ENCODE measurements around the gene TMEM86A.
"Not testable (repeated sequence)": the region's sequence is repeated elsewhere in the genome, so short reads cannot be mapped to it uniquely, and the experiment has no call there.

The TMEM86A gene, protein sequence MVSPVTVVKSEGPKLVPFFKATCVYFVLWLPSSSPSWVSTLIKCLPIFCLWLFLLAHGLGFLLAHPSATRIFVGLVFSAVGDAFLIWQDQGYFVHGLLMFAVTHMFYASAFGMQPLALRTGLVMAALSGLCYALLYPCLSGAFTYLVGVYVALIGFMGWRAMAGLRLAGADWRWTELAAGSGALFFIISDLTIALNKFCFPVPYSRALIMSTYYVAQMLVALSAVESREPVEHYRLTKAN

DNA sequence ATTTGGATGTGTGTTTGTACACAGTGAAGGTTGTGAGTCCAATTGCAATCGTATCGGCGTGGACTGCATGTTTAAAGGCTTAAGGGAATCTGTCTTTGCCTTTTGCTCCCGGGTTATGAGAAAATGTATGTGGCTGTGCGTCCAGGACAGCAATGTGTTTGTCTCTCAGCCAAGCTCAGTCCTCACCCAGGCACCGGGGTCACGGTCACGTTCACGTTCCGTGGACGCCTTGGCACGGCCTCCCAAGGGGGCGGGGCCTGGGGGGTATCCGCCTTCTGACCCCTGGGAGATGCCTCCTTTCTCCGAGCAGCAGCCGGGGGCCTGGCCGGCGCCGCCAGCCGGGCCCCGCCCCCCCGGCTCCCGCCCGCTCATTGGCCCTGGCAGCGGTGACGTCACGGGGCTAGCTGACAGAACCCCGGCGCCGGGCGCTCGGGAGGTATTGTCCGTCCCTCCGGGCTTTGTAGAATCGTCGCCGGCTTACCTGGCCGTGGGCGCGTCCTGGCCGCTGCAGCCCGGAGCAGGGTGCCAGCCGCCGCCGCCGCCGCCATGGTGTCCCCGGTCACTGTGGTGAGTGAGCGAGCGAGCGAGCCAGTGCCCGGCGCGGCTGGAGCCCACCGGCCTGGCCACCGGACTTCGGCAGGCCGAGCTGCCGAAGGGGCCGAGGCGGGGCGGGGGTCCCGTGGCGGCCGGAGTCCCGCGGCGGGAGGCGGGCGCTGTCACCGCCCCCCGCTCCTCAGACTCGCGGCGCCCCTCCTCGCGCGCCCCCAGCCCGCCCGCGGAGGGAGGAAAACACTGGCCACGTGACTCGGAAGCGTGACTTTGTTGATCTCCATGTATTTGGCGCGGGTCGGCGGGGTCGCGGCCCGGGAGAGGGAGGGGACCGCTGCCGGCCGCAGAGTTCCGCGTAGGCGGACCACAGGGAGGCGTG lies at the start of gene TMEM86A:
TMEM86A (plus strand) TSS at position 439 of the 928 bp plus-strand sequence; CDS start at position 547, 108 bp downstream.
- peak within 1 kb of the TSS; percentile 84 for H3K4me3 Mint-ChIP-seq
- no peaks in the 10 kb centered on the region for H3K9me3 Mint-ChIP-seq (ENCODE audit: low read depth)
- H3K4me1 Mint-ChIP-seq (ENCODE audit: low read depth) = peaks cover 13% of the 10 kb centered on the region
- peak within 1 kb of the TSS; percentile 51 for H3K27ac Mint-ChIP-seq
- H3K36me3 Mint-ChIP-seq = no peaks in the 10 kb centered on the region
- no peaks in the 10 kb centered on the region for H3K27me3 Mint-ChIP-seq

DNA sequence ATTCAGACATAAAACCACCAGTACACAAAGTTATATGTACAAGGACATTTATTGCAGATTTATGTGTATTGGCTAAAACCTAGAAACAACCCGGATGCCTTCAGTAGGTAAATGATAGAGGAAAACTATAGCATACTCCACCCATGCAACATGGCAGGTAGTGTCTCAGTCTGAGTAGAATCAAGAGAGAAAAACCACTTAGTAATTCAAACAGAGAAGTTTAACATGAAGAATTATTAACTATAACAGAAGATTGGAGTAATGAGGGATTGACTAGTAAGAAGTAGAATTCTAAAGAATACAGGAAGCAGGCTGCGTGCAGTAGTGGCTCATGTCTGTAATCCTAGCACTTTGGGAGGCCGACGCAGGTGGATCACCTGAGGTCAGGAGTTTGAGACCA lies 48.2 kb upstream of the TMEM86A start:
- no peaks in the 10 kb centered on the region for H3K4me1 Mint-ChIP-seq (ENCODE audit: low read depth)
- no peaks in the 10 kb centered on the region for H3K27me3 Mint-ChIP-seq
- no peak overlapping the region for H3K27ac Mint-ChIP-seq
- H3K9me3 Mint-ChIP-seq (ENCODE audit: low read depth) = no peaks in the 10 kb centered on the region
- H3K36me3 Mint-ChIP-seq = no peaks in the 10 kb centered on the region
- H3K4me3 Mint-ChIP-seq = no peak overlapping the region

DNA sequence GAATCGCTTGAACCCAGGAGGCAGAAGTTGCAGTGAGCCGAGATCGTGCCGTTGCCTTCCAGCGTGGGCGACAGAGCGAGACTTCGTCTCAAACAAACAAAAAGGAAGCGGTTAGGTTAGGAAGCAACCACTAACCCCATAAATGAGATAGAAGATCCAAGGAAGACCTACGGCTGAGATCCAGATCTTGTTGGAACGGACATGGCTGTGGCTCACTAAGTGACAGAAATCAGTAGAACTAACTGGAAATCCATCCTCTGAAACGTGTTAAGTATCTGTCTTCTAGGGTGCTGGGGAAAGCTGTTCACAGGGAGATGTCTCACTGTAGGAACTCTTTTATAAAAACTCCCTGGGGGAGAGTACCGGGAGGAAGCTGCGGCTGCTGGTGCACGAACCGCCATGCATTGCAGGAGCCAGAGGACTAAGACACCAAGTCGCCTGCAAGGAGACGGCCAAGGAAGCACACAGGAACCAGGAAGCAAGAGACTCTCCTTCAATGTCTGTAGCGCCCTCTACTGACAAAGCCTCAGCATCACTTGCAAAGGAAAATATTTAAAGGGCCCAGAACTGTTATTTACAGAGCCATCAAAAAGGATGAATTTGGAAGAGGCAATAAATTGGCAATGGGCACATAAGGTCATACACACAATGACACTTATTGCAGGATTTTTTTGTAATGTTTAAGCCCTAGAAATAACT lies 47.6 kb upstream of the TMEM86A start:
- no peaks in the 10 kb centered on the region for H3K27me3 Mint-ChIP-seq
- H3K36me3 Mint-ChIP-seq = no peaks in the 10 kb centered on the region
- no peaks in the 10 kb centered on the region for H3K9me3 Mint-ChIP-seq (ENCODE audit: low read depth)
- no peak overlapping the region for H3K27ac Mint-ChIP-seq
- no peaks in the 10 kb centered on the region for H3K4me1 Mint-ChIP-seq (ENCODE audit: low read depth)
- no peak overlapping the region for H3K4me3 Mint-ChIP-seq

DNA sequence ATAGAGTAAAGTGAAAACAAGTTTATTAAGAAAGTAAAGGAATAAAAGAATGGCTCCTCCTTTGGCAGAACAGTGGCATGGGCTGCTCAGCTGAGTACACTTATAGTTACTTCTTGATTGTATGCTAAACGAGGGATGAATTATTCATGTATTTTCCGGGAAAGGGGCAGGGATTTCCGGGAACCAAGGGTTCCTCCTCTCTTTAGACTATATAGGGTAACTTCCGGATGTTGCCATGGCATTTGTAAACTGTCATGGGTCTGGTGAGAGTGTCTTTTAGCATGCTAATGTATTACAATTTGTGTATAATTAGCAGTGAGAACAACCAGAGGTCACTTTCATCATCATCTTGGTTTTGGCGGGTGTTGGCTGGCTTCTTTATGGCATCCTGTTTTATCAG lies 40.9 kb upstream of the TMEM86A start:
- Mint-ChIP-seq H3K36me3 (peaks cover 2% of the 10 kb centered on the region), H3K9me3 (ENCODE audit: low read depth) (no peaks in the 10 kb centered on the region), H3K4me3 (no peak overlapping the region), H3K4me1 (ENCODE audit: low read depth) (no peaks in the 10 kb centered on the region), H3K27me3 (peaks cover 4% of the 10 kb centered on the region), H3K27ac (no peak overlapping the region)

DNA sequence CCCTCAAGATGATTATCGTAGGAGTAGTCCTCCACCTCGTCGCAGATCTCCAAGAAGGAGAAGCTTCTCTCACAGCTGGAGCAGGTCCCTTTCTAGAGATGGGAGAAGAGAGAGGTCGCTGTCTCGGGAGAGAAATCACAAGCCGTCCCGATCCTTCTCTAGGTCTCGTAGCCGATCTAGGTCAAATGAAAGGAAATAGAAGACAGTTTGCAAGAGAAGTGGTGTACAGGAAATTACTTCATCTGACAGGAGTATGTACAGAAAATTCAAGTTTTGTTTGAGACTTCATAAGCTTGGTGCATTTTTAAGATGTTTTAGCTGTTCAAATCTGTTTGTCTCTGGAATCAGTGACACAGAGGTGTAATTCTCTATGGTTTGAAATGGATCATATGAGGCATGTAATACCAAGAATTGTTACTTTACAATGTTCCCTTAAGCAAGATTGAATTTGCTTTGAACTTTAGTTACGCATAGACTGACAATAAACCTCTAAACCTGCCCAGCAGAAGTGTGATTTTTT lies 33.2 kb upstream of the TMEM86A start:
- peak overlapping the region; percentile 71 for H3K4me3 Mint-ChIP-seq

DNA sequence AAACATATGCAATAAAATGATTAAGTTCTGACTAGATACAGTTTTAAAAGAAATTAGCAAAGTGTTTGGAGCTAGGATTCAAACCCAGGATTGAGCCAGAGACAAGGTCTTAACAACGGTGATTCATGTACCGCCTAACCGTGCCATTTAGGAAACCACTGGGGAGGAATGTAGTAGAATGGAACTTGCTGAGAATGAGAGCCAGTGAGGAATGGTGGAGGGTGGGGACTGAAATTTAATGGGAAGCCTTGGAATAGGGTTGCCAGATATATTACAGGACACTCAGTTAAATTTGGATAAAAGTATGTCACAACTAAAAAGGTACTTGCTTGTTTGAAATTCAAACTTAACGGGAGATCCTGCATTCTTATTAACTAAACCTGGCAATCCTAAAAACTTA lies 30.4 kb upstream of the TMEM86A start:
- Mint-ChIP-seq H3K27ac (peak overlapping the region; percentile 8), H3K27me3 (no peaks in the 10 kb centered on the region), H3K36me3 (peaks cover 3% of the 10 kb centered on the region), H3K9me3 (ENCODE audit: low read depth) (peaks cover 5% of the 10 kb centered on the region), H3K4me1 (ENCODE audit: low read depth) (peaks cover 57% of the 10 kb centered on the region), H3K4me3 (no peak overlapping the region)

More for the DNA sequence above, 33.2 kb upstream of the TMEM86A start:
- Mint-ChIP-seq H3K4me1 (ENCODE audit: low read depth) (peaks cover 39% of the 10 kb centered on the region), H3K27ac (peak overlapping the region; percentile 94)
- H3K27me3 Mint-ChIP-seq; H3K9me3 Mint-ChIP-seq (ENCODE audit: low read depth); H3K36me3 Mint-ChIP-seq: not testable (repeated sequence)

DNA sequence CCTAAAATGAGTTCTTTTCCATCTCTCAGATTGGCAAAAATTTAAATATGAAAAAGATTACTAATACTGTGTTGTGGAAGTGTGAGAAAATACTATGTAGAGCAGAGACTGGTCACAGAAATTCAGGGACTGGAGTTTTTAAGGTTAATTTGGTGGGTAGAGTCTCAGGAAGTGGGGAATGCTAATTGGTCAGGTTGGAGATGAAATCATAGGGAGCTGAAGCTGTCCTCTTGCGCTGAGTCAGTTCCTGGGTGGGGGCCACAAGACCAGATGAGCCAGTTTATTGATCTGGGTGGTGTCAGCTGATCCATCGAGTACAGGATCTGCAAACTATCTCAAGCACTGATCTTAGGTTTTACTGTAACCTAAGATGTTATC lies 29.4 kb upstream of the TMEM86A start:
- Mint-ChIP-seq H3K27ac (peak overlapping the region; percentile 79), H3K4me1 (ENCODE audit: low read depth) (peaks cover 63% of the 10 kb centered on the region), H3K4me3 (peak overlapping the region; percentile 51)

DNA sequence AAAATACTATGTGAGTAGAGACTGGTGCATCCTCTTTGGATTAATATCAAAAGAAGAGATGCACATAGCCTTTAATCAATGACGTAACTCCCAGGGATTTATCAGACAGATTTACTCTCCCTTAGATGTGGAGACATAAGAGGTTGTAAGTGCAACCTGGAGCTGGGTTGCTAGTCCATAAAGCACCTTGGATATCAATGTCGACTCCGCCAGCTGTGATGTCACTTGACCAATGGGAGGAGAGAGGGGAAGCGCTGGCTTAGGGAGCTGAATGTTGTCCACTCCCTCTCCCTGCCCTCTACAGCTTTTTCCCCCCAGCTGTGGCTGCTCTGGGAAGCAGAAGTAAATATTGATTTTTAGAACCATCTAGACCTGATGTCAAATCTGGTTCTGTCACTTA lies 28.9 kb upstream of the TMEM86A start:
- H3K27me3 Mint-ChIP-seq = no peaks in the 10 kb centered on the region
- H3K9me3 Mint-ChIP-seq (ENCODE audit: low read depth) = peaks cover 5% of the 10 kb centered on the region
- H3K27ac Mint-ChIP-seq = peak overlapping the region; percentile 79
- peaks cover 64% of the 10 kb centered on the region for H3K4me1 Mint-ChIP-seq (ENCODE audit: low read depth)
- no peak overlapping the region for H3K4me3 Mint-ChIP-seq
- H3K36me3 Mint-ChIP-seq = peaks cover 3% of the 10 kb centered on the region

More for the DNA sequence above, 29.4 kb upstream of the TMEM86A start:
- Mint-ChIP-seq H3K36me3 (peaks cover 3% of the 10 kb centered on the region), H3K27me3 (no peaks in the 10 kb centered on the region), H3K9me3 (ENCODE audit: low read depth) (peaks cover 5% of the 10 kb centered on the region)

DNA sequence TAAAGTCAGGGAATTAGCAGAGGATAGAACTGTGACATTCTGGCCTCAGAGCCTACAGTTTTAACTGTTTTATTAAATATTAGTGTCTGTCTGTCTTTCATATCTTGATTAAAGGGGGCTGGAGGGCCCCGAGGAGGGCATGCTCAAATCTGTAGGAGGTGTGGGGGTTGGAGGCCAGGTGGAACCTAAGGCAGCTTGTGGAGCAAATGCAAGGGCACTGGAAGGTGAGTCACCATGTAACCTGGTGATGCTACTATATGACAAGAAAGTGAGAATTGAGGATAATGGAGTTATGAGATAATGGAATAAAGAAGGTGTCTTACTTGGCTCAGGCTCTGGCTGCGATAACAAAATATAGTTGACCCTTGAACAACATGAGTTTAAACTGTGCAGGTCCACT lies 27.3 kb upstream of the TMEM86A start:
- peaks cover 59% of the 10 kb centered on the region for H3K4me1 Mint-ChIP-seq (ENCODE audit: low read depth)
- H3K27ac Mint-ChIP-seq = peak overlapping the region; percentile 94
- no peaks in the 10 kb centered on the region for H3K27me3 Mint-ChIP-seq
- H3K9me3 Mint-ChIP-seq (ENCODE audit: low read depth) = peaks cover 5% of the 10 kb centered on the region
- H3K36me3 Mint-ChIP-seq = peaks cover 3% of the 10 kb centered on the region
- H3K4me3 Mint-ChIP-seq = peak overlapping the region; percentile 36

DNA sequence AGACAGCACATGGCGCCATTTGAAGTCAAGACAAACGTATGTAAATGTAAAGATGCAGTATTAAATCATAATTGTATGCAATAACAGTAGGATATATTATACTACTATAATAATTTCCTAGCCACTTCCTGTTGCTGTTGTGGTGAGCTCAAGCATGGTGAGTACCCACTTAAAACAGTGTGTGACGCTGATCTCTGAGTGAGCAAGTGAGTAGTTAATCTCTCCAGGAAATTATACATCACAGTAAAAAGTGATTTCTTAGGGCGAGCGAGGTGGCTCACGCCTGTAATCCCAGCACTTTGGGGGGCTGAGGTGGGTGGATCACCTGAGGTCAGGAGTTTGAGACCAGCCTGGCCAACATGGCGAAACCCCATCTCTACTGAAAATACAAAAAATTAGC lies 26.4 kb upstream of the TMEM86A start:
- peaks cover 56% of the 10 kb centered on the region for H3K4me1 Mint-ChIP-seq (ENCODE audit: low read depth)

DNA sequence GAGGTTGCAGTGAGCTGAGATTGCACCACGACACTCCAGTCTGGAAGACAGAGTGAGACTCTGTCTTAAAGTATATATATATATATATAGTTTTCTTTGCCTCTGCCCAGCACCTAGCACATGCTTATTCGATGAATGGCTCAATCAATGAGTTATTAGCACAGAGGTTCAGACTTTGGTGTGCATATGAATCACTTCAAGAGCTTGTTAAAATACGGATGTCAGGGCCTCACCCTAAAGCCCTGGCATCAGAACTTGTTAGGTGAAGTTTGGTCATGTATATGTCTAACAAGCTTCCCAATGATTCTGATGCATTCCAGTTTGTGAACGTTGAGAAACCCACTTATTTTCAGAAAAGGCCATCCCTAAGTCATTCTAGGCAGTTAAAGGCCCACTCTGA lies 21.8 kb upstream of the TMEM86A start:
- H3K4me1 Mint-ChIP-seq (ENCODE audit: low read depth) = peaks cover 35% of the 10 kb centered on the region
- no peak overlapping the region for H3K27ac Mint-ChIP-seq
- H3K9me3 Mint-ChIP-seq (ENCODE audit: low read depth) = no peaks in the 10 kb centered on the region
- no peaks in the 10 kb centered on the region for H3K36me3 Mint-ChIP-seq
- no peak overlapping the region for H3K4me3 Mint-ChIP-seq
- no peaks in the 10 kb centered on the region for H3K27me3 Mint-ChIP-seq

More for the DNA sequence above, 26.4 kb upstream of the TMEM86A start:
- H3K27ac Mint-ChIP-seq = peak overlapping the region; percentile 93
- H3K4me3 Mint-ChIP-seq = peak overlapping the region; percentile 75
- not testable (repeated sequence) for H3K36me3 Mint-ChIP-seq; H3K27me3 Mint-ChIP-seq; H3K9me3 Mint-ChIP-seq (ENCODE audit: low read depth)

DNA sequence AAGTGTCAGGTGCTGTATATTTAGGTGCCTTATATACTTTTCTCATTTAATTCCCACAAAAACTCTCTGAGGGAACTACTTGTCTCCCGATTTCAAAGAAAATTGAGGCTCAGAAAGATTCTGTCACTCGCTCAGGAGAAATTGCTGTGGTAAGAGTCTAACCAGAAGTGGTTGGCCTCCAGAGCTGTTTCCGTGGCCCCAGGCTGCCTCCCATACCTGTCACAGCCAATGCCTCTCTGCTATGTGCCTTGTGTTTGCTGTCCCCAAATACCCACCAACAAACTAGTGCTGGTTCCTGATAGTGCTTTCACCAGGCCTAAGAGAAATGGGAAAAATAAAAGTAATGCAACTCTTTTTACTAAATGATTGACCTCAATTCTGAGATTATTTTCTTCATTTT lies 21.0 kb upstream of the TMEM86A start:
- H3K27me3 Mint-ChIP-seq = no peaks in the 10 kb centered on the region
- H3K27ac Mint-ChIP-seq = no peak overlapping the region
- no peak overlapping the region for H3K4me3 Mint-ChIP-seq
- H3K4me1 Mint-ChIP-seq (ENCODE audit: low read depth) = peaks cover 30% of the 10 kb centered on the region
- H3K9me3 Mint-ChIP-seq (ENCODE audit: low read depth) = no peaks in the 10 kb centered on the region
- H3K36me3 Mint-ChIP-seq = no peaks in the 10 kb centered on the region

DNA sequence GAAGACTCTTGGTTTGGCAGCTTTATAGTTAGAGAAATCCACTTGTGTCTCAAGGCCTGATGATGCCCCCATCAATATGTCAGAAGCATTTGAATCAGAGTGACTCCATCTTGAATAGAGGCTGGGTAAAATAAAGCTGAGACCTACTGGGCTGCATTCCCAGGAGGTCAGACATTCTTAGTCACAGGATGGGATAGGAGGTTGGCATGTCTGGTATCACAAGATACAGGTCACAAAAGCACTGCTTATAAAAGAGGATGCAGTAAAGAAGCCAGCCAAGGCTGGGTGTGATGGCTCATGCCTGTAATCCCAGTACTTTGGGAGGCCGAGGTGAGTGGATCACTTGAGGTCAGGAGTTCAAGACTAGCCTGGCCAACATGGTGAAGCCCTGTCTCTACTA lies 16.6 kb upstream of the TMEM86A start:
- H3K4me1 Mint-ChIP-seq (ENCODE audit: low read depth) = peaks cover 12% of the 10 kb centered on the region
- H3K36me3 Mint-ChIP-seq; H3K27ac Mint-ChIP-seq; H3K4me3 Mint-ChIP-seq; H3K9me3 Mint-ChIP-seq (ENCODE audit: low read depth); H3K27me3 Mint-ChIP-seq: not testable (repeated sequence)

DNA sequence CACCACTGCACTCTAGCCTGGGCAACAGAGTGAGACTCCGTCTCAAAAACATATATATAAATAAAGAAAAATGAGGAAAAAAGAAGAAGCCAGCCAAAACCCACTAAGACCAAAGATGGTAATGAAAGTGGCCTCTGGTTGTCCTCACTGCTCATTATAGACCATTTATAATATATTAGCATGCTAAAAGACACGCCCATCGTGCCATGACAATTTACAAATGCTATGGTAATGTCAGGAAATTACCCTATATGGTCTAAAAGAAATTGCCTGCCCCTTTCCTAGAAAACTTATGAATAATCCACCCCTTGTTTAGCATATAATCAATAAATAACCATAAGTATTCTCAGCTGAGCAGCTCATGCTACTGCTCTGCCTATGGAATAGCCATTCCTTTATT lies 16.1 kb upstream of the TMEM86A start:
- H3K27me3 Mint-ChIP-seq = no peaks in the 10 kb centered on the region
- H3K4me3 Mint-ChIP-seq = no peak overlapping the region
- H3K4me1 Mint-ChIP-seq (ENCODE audit: low read depth) = peaks cover 11% of the 10 kb centered on the region
- no peak overlapping the region for H3K27ac Mint-ChIP-seq
- H3K36me3 Mint-ChIP-seq = no peaks in the 10 kb centered on the region
- no peaks in the 10 kb centered on the region for H3K9me3 Mint-ChIP-seq (ENCODE audit: low read depth)

DNA sequence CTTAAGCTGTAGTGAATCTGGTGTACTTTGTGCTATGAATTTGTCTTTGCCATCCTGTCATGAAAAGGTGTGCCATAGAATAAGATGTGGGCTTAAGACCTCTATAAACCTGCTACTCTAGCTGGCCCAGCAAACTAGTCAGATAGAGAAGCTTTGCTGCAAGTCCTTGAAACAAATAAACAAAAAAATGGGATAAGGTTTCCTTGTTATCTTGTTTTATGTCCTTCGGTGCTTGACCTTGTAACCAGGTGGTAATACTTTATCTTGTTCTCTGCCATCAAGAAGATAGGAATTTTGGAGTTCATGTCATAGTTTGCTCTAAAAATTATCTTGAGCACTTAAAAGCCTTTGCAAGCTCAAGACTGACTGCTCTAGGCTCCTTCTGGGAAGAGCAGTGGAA lies 14.3 kb upstream of the TMEM86A start:
- no peaks in the 10 kb centered on the region for H3K36me3 Mint-ChIP-seq
- no peak overlapping the region for H3K27ac Mint-ChIP-seq
- no peak overlapping the region for H3K4me3 Mint-ChIP-seq
- no peaks in the 10 kb centered on the region for H3K27me3 Mint-ChIP-seq
- peaks cover 4% of the 10 kb centered on the region for H3K4me1 Mint-ChIP-seq (ENCODE audit: low read depth)
- H3K9me3 Mint-ChIP-seq (ENCODE audit: low read depth) = no peaks in the 10 kb centered on the region

Measured in activated naive CD8-positive, alpha-beta T cell (primary cell).